HG02840 (cell line): ENCODE results near the gene ADNP2.

ENCODE experiments used
- ATAC-seq: cut with Tn5 transposase; IDR thresholded peaks from one replicate; pipeline ENCODE4 v1.9.1; 2021; ENCODE audit warnings: mild to moderate bottlenecking, moderate library complexity, moderate number of reproducible peaks; ENCODE audit not compliant: unreplicated experiment, low FRiP score

The ADNP2 gene

DNA sequence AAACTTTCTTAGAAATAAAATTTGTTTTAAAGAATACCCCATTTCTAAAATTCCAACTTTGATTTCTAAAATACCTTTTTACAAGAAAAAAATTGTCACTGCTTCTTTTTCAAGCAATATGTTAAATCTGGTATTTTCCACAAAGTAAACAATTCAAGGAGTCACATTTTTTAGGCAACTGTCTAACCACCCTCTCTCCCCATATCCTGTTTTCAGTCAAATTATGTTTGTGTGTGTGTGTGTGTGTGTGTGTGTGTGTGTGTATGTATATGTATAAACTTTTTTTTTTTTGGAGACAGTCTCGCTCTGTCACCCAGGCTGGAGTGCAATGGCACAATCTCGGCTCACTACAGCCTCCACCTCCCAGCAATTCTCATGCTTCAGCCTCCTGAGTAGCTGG is 59.3 kb downstream of the ADNP2 start:
- ATAC-seq, result no peak

DNA sequence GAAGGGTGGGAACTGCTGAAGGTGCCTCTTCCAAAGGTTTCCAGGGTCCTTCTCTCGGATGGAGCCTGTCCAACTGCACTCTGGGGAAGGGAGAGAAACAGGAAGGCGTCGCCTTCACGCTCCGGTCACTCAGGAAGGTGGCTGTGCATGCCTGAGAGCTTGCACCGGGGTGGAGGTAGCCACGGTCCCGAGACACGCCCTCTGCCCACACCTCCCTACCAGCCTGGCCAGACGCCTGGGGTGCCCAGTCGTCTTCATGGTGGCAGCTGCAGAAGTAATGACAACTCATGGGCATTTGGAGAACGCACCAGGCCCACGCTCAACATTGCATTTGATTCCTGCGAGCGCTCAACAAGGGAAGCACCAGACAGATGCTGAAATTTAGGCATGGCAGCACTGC is 59.9 kb downstream of the ADNP2 start:
- ATAC-seq, result no peak

DNA sequence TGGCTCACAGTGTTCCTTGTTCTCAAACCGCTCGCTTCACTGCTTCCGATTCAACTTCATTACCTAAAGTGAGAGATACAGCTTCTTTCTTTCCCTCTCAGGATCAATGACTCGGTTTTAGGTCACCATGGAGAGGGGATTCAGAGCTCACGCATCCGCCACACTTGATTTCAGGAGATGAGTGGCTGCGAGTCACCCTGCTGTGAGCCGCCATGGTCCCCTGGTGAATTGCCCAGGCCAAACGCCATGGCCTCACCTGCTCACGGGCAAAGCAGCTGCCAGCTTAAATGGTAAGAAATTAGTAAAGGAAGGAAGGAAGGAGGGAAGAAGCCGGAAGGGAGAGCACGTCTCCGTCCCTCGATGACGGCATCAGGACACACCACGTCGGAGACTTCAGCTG is 60.5 kb downstream of the ADNP2 start:
- ATAC-seq, result no peak

DNA sequence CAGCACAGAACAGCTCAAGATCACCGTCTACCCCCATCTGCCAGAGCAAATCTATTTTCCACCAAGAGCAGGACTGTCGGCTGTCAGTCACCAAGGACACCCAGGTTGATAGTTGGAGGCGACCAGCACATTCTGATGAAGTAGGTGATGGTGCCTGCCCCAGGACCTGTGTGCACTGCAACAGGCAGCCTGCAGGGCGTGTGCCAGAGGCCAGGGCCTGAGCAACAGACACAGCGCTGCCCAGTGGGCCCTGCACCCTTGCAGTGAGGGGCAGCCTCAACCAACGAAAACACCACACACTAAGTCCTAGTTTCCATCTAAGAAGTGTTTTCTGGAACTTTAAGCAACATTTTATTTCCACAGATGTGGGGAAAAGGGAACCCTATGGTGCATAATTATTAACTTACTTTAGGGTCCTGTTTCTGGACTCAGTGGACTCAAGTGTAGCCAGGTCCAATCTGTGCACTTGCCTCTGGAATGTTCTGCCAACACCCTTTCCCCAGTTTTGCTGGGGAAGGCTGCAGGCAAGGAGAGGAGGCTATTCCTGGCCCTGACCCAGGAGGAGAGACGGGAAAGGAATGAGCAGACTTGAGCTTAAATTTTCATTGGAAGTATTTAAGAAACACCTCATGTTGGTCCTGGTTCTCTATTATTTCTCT is 61.5 kb downstream of the ADNP2 start:
- ATAC-seq, result no peak

DNA sequence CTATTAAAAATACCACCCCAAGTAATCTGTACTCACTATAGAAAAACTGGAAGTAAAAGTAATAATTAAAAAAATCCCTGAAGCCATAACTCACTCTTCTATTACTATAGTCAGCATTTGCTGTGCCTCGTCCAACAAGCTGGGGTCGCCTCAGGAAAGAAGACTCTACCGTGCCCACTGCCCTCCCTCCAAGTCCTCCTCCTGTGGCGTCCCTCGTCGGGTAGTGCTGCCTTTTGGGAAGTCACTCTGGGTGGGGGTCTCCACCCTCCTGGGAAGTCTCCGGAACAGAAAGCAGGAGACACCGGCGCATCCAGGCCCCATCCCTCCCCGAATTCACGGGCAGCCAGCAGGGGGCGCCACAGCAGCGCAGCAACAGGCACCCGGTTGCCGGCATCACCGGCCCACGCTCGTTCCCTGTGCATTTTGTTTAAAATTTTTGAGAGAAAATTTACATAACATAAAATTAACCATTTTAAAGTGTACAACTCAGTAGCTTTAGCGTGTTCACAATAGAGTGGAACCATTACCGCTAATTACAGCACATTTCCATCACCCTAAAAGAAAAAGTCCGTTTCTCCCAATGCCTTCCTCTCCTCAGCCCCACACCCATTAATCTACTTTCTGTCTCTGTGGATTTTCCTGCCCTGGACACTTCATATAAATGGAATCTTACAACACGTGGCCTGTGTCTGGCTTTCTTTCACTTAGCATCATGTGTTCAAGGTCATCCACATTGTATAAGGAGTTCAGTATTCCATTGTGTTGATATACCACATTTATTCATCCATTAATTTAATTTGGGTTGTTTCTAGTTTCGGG is 62.2 kb downstream of the ADNP2 start:
- no peak for ATAC-seq

DNA sequence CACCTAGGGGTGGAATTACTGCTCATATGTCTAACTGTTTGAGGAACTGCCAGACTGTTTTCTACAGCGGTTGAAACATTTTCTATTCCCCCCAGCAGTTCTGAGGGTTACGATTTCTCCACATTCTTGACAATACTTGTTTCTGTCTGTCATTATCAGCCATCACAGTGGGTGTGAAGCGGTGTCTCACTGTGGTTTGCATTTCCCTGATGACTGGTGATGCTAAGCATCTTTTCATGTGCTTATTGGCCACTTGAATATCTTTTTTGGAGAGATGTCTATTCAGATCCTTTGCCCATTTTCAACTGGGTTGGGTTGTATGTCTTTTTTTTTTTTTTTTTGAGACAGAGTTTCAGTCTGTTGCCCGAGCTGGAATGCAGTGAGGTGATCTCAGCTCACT is 63.0 kb downstream of the ADNP2 start:
- no peak for ATAC-seq

DNA sequence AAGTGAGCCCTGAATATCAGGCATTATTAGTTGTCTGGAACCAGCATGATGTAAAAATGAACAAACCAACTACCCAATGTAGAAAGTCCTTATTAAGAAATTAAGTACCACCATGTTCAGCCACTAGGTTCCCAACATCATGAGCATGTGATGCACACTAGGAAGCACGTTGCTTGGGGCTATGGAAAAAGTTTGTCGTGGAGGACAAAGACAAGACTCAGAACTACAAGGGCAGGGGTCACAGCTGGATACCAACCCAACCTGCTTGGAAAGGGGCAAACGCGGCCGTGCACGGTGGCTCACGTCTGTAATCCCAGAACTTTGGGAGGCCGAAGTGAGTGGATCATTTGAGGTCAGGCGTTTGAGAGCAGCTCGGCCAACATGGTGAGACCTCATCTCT is 64.0 kb downstream of the ADNP2 start:
- ATAC-seq, result no peak

DNA sequence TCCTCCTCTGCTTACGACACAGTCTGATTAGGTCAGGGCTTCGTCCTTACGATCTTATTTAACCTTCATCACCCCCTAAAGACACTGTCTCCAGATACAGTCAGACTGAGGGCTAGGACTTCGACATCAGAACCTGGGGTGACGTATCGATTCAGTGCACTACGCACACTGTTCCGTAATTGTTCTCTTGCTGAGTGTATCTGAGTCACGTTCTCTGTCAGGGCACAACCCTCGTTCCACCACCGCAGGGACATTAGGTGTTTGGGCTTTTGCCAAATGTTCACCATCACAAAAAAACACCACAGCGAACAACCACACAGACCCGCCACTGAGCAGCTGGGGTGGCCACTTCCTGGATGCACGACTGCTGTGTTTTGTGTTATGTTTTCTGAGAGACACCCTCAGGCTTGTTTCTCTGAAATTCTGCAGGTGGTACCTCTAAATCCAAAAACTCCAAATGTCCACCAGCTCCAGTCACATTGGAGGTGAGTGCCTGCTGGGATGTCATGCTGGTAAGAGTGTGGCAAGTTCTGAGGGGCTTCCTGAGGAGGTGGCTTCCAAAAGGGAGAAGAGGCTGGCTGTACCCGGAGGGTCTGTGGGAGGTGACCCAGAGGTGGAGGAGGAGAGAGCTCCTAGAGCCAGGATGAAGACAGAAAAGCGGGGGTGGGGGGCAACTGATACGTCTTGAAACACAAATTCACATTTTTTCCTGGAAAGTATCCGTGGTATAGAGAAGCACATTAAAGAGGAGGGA is 66.6 kb downstream of the ADNP2 start:
- no peak for ATAC-seq

DNA sequence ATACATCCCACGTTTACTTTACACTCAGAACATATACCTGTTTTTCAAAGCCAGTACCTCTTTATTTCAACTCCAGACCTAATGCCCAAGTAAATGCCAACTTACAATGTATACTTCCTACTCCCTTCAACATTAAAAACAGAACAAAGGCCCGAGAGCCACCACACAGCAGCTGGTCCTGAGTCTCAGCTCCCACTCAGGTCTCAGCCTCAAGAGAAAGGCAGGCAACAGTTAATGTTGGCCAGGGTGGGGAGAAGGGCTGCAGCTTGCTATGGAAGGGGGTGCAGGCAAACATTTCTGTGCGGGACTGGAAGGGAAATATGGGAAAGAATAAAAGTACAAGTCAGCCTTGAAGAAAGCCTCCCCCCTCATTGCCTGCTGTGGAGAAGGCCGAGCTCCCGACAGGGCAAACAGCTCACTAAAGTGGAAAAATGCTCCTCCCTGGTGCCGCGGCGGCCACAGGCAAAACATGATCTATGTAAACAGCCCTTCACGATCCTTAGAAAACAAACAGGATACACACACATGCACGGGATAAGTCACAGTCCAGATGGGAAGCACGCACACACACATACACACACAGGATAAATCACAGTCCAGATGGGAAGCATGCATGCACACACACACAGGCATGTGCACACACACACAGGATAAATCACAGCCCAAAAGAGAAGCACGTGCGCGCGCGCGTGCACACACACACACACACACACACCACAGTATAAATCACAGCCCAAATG is 67.4 kb downstream of the ADNP2 start:
- ATAC-seq, result no peak

DNA sequence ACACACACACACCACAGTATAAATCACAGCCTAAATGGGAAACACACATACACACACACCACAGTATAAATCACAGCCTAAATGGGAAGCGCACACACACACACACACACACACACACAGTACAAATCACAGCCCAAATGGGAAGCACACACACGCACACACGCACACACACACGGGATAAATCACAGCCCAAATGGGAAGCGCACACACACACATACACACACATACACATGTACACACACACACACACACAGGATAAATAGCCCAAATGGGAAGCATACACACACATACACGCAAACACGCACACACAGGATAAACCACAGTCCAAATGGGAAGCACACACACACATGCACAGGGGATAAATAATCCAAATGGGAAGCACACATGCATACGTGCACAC is 68.1 kb downstream of the ADNP2 start:
- no peak for ATAC-seq

DNA sequence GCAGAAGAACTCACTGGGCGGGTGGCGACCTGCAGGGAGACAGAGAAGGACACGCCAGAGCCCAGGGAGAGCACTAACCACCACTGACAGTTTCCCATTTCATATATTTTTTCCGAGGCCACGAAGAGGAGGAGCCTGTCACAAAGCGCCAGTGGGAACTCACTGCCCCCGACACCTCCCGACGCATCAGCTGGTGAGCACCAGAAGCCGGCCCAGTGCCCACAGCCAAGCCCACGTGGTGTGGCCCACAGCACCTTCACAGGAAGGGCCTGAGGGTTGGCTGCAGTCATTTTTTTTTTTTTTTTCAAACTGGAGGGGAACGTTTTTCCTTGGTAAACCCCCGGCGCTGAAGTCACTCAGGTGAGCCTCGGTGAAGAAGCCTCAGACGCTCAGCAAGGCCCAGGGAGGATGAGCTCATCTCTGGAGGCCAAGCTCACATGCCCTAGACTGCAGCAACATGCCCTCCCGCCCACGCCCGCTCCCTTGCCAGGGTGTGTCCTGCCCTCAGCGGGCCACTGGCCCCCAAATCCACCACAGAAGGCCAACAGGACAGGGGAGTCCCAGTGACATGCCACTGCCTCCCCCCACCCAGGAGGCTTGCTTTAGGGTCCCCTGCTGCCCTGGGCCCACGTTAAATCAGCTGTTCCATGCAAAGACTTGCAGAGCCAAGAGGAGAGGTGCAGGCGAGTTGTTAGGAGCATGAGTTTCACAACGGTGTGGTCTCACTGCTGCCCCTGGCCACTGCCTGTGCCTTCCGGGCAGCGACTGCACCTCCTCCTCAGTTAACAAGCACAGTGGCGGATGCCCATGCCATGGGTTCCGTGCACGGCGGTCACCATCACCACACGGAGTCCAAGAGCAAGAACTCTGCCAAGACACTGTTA is 70.1 kb downstream of the ADNP2 start:
- ATAC-seq, result no peak

DNA sequence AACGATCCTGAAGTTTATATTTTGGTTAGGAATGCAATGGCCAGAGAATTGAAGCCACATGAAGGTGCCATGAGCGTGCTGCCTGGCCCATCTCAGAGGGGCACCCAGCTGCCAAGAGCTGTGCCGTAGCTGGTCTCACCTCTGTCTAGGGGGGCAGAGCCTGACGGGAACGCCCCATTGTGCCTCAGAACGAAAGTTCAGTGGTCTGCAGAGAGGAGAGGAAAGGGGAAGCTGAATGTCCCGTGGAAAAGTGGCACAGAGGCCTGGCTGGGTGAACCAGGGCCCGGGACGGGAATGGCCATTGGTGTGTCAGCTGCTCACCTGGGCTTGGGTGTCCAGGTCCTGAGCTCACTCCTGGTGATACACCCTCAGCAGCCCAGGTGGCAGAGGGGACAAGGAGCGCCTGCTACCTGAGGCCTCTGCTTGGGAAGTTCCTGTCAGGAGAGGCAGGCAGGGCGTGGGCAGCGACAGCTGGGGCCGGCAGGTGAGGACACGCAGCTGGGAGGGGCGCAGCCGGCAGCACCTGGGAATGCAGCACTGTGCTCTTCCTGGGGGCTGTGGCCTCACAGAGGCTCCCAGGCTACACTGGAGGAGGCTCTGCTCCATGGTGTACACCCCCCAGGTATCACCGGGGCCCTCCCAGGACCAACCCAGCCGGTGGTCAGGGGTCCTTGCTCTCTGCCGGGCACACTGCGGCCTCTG is 70.9 kb downstream of the ADNP2 start:
- no peak for ATAC-seq

DNA sequence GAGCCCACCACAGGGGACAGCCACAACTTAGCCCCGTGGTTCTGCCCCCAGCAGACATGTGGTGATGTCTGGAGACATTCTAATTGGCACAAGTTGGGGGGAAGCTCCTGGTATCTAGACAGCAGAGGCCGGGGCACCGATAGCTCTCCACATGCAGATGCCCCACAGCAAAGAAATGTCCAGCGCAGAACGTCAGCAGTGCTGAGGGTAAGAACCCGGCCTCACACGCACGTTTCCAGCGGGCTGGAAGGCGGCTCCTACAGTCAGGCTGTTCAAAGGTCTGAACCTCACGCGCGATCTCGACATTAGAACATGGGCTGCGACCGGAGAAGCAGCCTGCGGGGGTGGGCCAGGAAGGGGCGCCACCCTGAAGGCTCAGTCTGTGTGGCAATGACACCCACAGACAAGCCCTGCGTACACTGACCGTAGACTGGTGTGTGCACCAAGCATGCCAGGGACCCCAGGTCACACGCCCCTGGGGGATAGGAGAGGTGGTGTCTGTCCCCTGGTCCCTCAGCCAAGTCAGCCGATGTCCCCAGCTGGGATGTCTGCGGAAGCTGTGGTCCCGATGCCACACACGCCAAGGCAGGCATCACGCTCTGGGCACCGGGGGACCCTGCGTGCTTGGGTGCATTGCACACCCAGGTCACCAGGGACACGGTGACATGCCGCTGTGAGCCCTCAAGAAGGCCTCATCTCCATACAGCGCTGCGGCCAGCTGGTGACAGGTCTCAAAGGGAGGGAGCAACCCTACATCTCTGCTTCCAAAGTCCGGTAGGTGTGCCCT is 71.9 kb downstream of the ADNP2 start:
- no peak for ATAC-seq

DNA sequence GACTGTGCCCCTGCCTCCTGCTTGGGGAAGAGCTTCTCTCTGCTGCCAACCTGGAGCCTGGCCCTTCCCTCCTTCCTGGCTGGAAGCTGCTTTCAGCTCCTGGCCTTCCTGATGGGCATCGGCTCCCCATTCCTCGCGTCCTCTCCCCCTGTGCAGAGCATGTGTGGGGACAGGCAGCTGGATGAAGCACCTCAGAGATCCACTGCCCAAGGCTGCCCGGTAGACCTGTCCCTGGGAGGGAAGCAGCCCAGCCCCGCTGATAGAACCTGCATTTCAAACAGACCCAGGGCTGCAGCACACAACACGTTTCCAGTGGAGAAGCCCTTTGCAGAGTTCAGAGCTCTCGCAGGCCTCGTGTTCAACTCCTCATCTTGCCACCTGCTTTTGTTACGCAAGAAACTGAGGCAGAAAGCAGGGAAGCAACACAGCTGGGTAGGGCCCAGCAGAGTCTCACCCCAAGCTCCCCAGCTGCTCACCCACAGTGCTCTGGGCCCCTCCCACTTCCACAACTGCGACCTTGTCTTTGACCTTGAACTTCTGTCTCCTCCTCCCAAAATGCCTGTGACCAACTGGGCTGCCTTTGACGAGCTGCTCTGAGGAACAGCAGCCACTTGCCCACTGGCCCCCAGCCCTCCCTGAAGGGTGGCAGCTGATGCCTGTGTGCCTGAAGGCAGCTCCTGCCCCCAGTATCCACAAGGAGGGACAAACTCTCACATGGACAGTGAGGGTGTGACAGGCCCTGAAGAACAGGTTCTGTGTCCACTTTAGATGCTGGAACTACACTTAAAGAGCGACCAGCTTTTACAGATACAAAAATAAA is 72.8 kb downstream of the ADNP2 start:
- ATAC-seq, result no peak

DNA sequence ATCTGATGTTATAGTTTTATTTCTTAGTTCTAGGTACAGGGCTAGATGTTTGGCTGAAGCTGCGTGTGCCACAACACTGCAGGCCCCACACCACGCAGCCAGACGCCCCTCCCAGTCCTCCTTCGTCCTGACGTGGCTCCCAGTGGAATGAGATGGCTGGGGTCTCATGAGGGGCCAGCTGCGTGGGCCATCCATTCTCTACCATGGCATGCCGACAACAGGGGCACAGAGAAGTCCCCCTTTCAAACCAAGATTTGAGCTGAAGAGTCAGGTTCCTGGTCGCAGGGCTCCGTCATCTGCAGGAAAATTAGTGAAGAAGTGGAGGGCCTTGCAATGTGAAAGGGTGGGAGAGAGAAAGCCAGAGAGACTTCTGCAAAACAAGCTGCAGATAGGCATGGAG is 73.8 kb downstream of the ADNP2 start:
- no peak for ATAC-seq

DNA sequence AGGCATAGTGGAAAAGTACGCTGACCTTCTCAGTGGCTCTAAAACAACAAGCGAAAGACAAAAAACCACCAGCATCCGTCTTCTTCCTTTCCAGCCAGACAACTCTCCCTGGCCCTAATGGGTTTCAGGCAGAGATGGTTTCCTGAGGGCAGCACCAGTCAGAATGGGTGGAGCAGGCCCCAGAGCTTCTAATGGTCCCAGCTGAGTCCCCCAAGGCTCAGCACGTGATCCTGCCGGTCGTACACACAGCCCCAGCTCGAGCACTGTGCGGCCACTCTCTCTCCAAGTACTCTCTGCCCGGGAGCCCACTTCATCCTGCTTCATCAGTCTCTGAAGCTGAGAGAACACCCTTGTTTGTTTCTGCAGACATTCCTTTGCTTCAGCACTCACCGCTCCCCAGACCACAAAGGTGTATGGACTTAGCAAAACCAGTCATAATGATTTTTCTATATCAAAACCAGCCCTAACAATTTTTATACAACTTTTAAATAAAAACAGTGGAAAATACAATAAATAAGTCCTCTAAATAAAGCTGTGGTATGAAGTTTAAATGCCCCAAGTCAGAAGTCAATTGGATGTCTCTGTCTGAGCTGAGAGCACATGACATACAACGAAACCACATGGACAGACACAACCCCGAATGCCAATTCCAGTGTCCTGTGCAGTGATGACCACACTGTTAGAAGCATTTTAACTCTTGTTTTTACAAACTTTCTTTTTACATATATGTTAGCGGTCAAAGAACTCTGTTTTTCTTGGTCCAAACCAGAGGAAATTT is 74.4 kb downstream of the ADNP2 start:
- no peak for ATAC-seq

DNA sequence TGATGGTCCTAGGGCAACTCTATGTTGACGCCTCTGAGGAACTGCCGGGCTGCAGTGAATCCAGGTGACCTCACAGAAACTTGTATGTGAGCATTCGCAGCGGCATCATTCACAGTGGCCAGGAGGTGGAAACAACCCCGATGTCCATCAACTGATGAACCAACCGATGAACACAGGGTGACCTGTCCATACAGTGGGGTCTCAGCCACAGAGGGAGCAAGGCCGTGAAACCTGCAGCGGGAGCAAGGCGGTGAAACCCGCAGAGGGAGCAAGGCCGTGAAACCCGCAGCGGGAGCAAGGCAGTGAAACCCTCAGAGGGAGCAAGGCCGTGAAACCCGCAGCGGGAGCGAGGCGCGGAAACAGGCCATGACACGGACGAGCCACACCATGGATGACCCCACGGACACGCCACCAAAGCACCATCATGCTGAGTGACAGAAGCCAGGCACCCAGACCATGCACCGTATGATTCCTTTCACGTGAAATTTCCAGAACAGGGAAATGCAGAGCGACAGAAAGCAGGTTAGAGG is 75.2 kb downstream of the ADNP2 start:
- ATAC-seq, result no peak
